Psoas muscle (tissue), 8 donors: ENCODE data around the gene PTPRO. TPM values are rescaled to one million over a fixed set of nuclear protein-coding genes. Genes with fewer than 3 reads are reported as not detected.

Experiments used
- ATAC-seq, 4 donors: fragments of 200-7000 bp; cut with Tn5 transposase; one replicate each; pipeline ENCODE4 v1.9.1; 2020; ENCODE audit warnings: moderate library complexity in 3 of 4, mild to moderate bottlenecking in 2 of 4
- DNase-seq, 2 donors: peaks; one replicate each; pipeline ENCODE4 v3.0.0-alpha.2; 2020
- H3K27ac ChIP-seq: fragments of 200-600 bp; one replicate; pipeline ENCODE4 v1.8.0; 2022
- H3K27me3 ChIP-seq, 3 donors: fragments of 200-600 bp in 1 of 3; one replicate each; pipeline versions ENCODE4 v1.6.1 to v1.8.0; 2013 to 2022; ENCODE audit warnings: low read length in 2 of 3, mild to moderate bottlenecking in 2 of 3, moderate library complexity in 1 of 3; ENCODE audit not compliant: insufficient read depth in 3 of 3
- H3K36me3 ChIP-seq, 2 donors: fragments of 200-600 bp in 1 of 2; one replicate each; pipeline versions ENCODE4 v1.6.1 to v1.8.0; 2013 to 2022; ENCODE audit warnings: low read depth in 1 of 2, mild to moderate bottlenecking in 1 of 2, moderate library complexity in 1 of 2; ENCODE audit not compliant: insufficient read depth in 1 of 2
- H3K4me1 ChIP-seq: fragments of 200-600 bp; one replicate; pipeline ENCODE4 v1.8.0; 2022
- H3K4me3 ChIP-seq: fragments of 200-600 bp; one replicate; pipeline ENCODE4 v1.8.0; 2022; ENCODE audit warnings: mild to moderate bottlenecking
- H3K9me3 ChIP-seq: fragments of 200-600 bp; one replicate; pipeline ENCODE4 v1.8.0; 2022
- CTCF ChIP-seq: fragments of 200-600 bp; IDR thresholded peaks from one replicate; pipeline ENCODE4 v1.8.0; 2022; ENCODE audit warnings: antibody characterized with exemption
- WGBS, 3 donors: extraction: QIAGEN DNeasy Blood & Tissue Kit; methylation state at CpG; one replicate each; pipeline versions ENCODE4 v1.1.6 to v1.1.7; 2013; 5-methylcytosine and 5-hydroxymethylcytosine counted together
- intact Hi-C, 2 donors: fragments of 100-400 bp; cut with DNase I; formaldehyde crosslinking; loops; one replicate each; pipeline versions ENCODE4 v1.11.0 to v1.14.2; 2022
- polyA plus RNA-seq, 3 donors: library from polyadenylated mRNA; stranded (reverse); fragments of 200-250 nt; gene quantifications; one replicate each; pipeline ENCODE4 v1.2.3, GENCODE V29; 2013
- total RNA-seq, 4 donors: library from RNA; stranded (reverse); fragmentation: NEBNext Ultra II Directional in 2 of 4; extraction: Animal tissue kit (Norgen Biotek cat#: 25700) in 2 of 4; gene quantifications; one replicate each; pipeline versions ENCODE4 v1.2.1 to v1.2.4, GENCODE V29; 2021 to 2023
- donor health status: healthy with polysubstance abuse.
- donor health status: DM: no; HTN: no; CAD: no; lungs with moderate emphysema.
- donor health status: Bipolar disorder and iron deficiency.
- donor health status: healthy.
- donor health status: DM: yes; HTN: yes; CAD: no.
- donor health status: DM: no; HTN: no; CAD: no.
- donor health status: DM: no; HTN: no; CAD: no.
- donor health status: DM: yes; HTN: yes; CAD: no.

The PTPRO gene
- total and polyA plus RNA-seq, 7 donors = 0.21 to 2.3 (median 0.45) TPM

GRCh38 chr12:15372352-15372751, 50.0 kb downstream of the PTPRO start:
- DNase-seq = no peak
- no peaks in the 10 kb centered on the region for H3K4me1 ChIP-seq
- 80 to 93% (median 87%) methylated on average over 2 of the region's 2 CpGs for WGBS, 3 donors
- intact Hi-C loops = no loop called here
- no peak overlapping the region for H3K27ac ChIP-seq
- H3K27me3 ChIP-seq = no peaks in the 10 kb centered on the region
- no peak for TF ChIP-seq CTCF
- ATAC-seq = no peak
- H3K36me3 ChIP-seq = no peaks in the 10 kb centered on the region
- H3K4me3 ChIP-seq = no peak overlapping the region
- H3K9me3 ChIP-seq = peaks cover 4% of the 10 kb centered on the region

GRCh38 chr12:15387772-15388171, 65.5 kb downstream of the PTPRO start:
- Histone ChIP-seq H3K9me3 (no peaks in the 10 kb centered on the region), H3K27ac (no peak overlapping the region), H3K4me1 (no peaks in the 10 kb centered on the region), H3K36me3 (no peaks in the 10 kb centered on the region), H3K4me3 (no peak overlapping the region), H3K27me3 (no peaks in the 10 kb centered on the region)
- 10 to 28% (median 23%) methylated on average over 1 of the region's 1 CpG for WGBS, 3 donors
- ATAC-seq = no peak
- intact Hi-C loops = no loop called here
- no peak for TF ChIP-seq CTCF
- no peak for DNase-seq

- no peaks in the 10 kb centered on the region for H3K4me1 ChIP-seq
- no peaks in the 10 kb centered on the region for H3K36me3 ChIP-seq
- intact Hi-C loops = no loop called here
- WGBS, 3 donors = 59 to 70% (median 60%) methylated on average over 1 of the region's 1 CpG
- ATAC-seq (no peak), DNase-seq (no peak)
- no peak overlapping the region for H3K4me3 ChIP-seq
- no peak for TF ChIP-seq CTCF
- H3K27ac ChIP-seq = no peak overlapping the region
- H3K9me3 ChIP-seq = no peaks in the 10 kb centered on the region
- H3K27me3 ChIP-seq = no peaks in the 10 kb centered on the region
These were observed 67.3 kb downstream of the PTPRO start for GRCh38 chr12:15389561-15389960.

- Histone ChIP-seq H3K27ac (no peak overlapping the region), H3K27me3 (no peaks in the 10 kb centered on the region), H3K4me1 (no peaks in the 10 kb centered on the region), H3K9me3 (no peaks in the 10 kb centered on the region), H3K4me3 (no peak overlapping the region), H3K36me3 (no peaks in the 10 kb centered on the region)
- WGBS, 3 donors = 80 to 90% (median 88%) methylated on average over 1 of the region's 1 CpG
- ATAC-seq = no peak
- no peak for DNase-seq
- intact Hi-C loops = no loop called here
- no peak for TF ChIP-seq CTCF
These were observed 70.7 kb downstream of the PTPRO start for GRCh38 chr12:15393037-15393436.

- no peak for DNase-seq
- TF ChIP-seq CTCF = no peak
- ATAC-seq = no peak
These were observed 71.7 kb downstream of the PTPRO start for GRCh38 chr12:15393995-15394394.

More at GRCh38 chr12:15393995-15394394, 71.7 kb downstream of the PTPRO start:
- no peaks in the 10 kb centered on the region for H3K9me3 ChIP-seq
- intact Hi-C loops = no loop called here
- H3K4me3 ChIP-seq = no peak overlapping the region
- no peaks in the 10 kb centered on the region for H3K27me3 ChIP-seq
- no peaks in the 10 kb centered on the region for H3K4me1 ChIP-seq
- H3K36me3 ChIP-seq = no peaks in the 10 kb centered on the region
- H3K27ac ChIP-seq = no peak overlapping the region
